Left ventricle myocardium superior (tissue), 1 donor: ENCODE results near the gene IL1RAP. TPM values are rescaled to one million over a fixed set of nuclear protein-coding genes. Genes with fewer than 3 reads are reported as not detected.
"Not testable (repeated sequence)": the region's sequence is repeated elsewhere in the genome, so short reads cannot be mapped to it uniquely, and the experiment has no call there.

ENCODE experiments used
- ATAC-seq: fragments of 200-7000 bp; cut with Tn5 transposase; one replicate; pipeline ENCODE4 v1.9.1; 2020; ENCODE audit warnings: mild to moderate bottlenecking, moderate library complexity
- DNase-seq: peaks from one replicate; pipeline ENCODE4 v3.0.0-alpha.2; 2020
- intact Hi-C: fragments of 100-400 bp; cut with micrococcal nuclease; formaldehyde crosslinking; loops from one replicate; pipeline ENCODE4 v1.11.0; 2022
- total RNA-seq: library from RNA; stranded (reverse); fragmentation: NEBNext Ultra II Directional; extraction: Animal tissue kit (Norgen Biotek cat#: 25700); gene quantifications from one replicate; pipeline ENCODE4 v1.2.1, GENCODE V29; 2021
- donor health status: DM: no; HTN: yes; CAD: no; lungs with severe emphysema.

IL1RAP gene
- total RNA-seq, 1 donor from 2014 or later = 6.1 TPM

GRCh38 chr3:190621927-190622326, 108.0 kb downstream of the IL1RAP start:
- intact Hi-C loops = loop anchor here (5.0 kb wide), 1 partner anchor 320 kb away; no protein-coding TSS in a partner anchor
- ATAC-seq = no peak
- DNase-seq = no peak

GRCh38 chr3:190624282-190624681, 110.4 kb downstream of the IL1RAP start:
- intact Hi-C loops = loop anchor here (5.0 kb wide), 1 partner anchor 318 kb away; no protein-coding TSS in a partner anchor
- DNase-seq (no peak), ATAC-seq (no peak)

DNA sequence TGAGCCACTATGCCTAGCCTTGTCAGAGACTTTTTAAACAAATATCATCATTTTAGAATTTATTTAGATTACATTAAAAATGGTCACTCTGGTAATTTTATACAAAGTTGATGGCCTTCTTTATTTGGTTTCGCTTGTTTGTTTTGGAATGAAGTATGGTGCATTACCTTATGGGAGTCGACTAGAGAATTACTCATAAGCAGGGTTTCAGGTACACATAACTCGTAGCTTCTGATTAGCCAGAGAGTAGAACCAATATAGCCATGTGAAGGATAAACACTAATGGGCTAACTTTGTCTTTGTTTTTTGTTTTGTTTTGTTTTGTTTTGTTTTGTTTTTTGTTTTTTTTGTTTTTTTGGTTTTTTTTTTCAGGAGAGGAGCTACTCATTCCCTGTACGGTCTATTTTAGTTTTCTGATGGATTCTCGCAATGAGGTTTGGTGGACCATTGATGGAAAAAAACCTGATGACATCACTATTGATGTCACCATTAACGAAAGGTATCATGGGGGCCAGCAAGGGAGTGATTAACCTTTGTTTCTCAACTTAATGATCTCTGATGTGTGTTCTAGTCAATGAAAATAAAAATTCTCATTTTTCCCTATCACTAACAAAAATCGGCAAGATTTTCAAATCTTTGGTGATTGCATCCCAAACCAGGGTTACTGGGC, 113.2 kb downstream of the IL1RAP start:
- intact Hi-C loops = no loop called here
- ATAC-seq = no peak
- DNase-seq = no peak

GRCh38 chr3:190629088-190629487, 115.2 kb downstream of the IL1RAP start:
- ATAC-seq (no peak), DNase-seq (no peak)
- intact Hi-C loops = no loop called here

DNA sequence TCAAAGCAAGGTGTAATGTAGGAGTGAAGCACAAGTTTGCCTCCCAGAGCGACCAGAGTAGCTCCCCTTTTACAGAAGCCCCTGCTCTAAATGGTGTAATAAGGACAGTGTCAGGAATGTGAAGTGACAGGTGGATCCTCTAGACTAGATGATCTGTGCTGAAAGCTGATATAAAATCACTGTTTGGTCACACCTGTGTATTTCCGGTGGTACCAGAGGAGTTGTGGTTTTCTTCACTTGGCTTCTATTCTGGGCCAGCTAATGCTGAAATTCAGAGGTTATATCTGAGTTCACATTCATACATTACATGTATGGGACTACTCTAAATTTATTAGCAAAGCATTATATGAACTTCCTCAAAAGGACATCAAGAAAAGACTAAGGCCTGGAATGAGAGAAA, 117.4 kb downstream of the IL1RAP start:
- intact Hi-C loops = no loop called here
- ATAC-seq = no peak
- no peak for DNase-seq

GRCh38 chr3:190641564-190641963, 127.7 kb downstream of the IL1RAP start:
- ATAC-seq = no peak
- DNase-seq = no peak
- intact Hi-C loops = no loop called here

- no peak for ATAC-seq
- no peak for DNase-seq
- intact Hi-C loops = no loop called here
These were observed 128.1 kb downstream of the IL1RAP start for GRCh38 chr3:190642016-190642415.

DNA sequence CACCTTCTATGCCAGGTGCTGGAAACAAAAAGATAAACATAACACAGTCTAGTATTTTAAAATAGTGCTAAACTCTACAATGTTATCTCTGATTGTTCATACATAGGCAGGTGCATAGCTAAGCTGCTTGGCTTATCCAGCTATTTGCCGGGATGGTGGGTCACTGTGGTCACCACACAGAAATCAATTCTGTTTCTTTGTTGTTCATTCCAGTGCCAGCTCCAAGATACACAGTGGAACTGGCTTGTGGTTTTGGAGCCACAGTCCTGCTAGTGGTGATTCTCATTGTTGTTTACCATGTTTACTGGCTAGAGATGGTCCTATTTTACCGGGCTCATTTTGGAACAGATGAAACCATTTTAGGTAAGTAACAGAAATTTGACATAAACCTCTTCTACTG, 130.2 kb downstream of the IL1RAP start:
- DNase-seq = no peak
- intact Hi-C loops = no loop called here

GRCh38 chr3:190644766-190645165, 130.9 kb downstream of the IL1RAP start:
- ATAC-seq = no peak
- intact Hi-C loops = no loop called here
- DNase-seq = no peak

More for the DNA sequence above, 130.2 kb downstream of the IL1RAP start:
- ATAC-seq = no peak

DNA sequence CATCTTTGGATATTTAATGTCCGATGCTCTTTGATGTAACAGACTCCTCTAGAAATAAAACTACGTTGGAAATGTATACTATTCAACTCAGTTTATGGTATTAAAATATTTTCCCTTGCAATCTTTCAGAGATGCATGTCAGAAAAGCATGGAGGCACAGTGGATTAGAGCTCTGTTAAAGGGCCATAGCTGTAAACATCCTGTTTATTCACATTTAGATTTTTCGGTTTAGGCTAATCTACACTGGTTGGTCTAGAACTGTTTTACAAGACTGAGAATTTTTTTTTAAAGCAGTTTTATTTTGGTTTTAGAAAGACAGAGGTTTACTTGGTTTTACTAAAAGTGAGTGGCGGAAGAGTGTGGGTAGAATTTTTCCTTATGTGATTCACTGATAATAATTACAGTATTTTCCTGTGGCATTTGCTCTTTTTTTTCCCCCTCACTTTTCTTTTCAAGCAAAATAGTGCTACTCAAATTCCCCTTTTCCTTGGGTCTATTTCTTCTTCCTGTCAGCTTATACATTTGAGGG, 132.1 kb downstream of the IL1RAP start:
- intact Hi-C loops = no loop called here
- ATAC-seq (no peak), DNase-seq (no peak)

GRCh38 chr3:190646996-190647395, 133.1 kb downstream of the IL1RAP start:
- intact Hi-C loops = no loop called here
- ATAC-seq = no peak
- DNase-seq = no peak

DNA sequence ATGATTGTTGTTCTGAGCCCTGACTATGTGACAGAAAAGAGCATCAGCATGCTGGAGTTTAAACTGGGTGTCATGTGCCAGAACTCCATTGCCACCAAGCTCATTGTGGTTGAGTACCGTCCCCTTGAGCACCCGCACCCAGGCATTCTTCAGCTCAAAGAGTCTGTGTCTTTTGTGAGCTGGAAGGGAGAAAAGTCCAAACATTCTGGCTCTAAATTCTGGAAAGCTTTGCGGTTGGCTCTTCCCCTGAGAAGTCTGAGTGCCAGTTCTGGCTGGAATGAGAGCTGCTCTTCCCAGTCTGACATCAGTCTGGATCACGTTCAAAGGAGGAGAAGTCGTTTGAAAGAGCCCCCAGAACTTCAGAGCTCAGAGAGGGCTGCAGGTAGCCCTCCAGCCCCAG, 142.0 kb downstream of the IL1RAP start:
- ATAC-seq (no peak), DNase-seq (no peak)
- intact Hi-C loops = no loop called here

GRCh38 chr3:190658106-190658505, 144.2 kb downstream of the IL1RAP start:
- no peak for DNase-seq
- intact Hi-C loops = no loop called here
- no peak for ATAC-seq

GRCh38 chr3:190666821-190667220, 152.9 kb downstream of the IL1RAP start:
- no peak for ATAC-seq
- no peak for DNase-seq
- intact Hi-C loops = no loop called here

- ATAC-seq (no peak), DNase-seq (no peak)
- intact Hi-C loops = no loop called here
These were observed 157.8 kb downstream of the IL1RAP start for GRCh38 chr3:190671658-190672057.

DNA sequence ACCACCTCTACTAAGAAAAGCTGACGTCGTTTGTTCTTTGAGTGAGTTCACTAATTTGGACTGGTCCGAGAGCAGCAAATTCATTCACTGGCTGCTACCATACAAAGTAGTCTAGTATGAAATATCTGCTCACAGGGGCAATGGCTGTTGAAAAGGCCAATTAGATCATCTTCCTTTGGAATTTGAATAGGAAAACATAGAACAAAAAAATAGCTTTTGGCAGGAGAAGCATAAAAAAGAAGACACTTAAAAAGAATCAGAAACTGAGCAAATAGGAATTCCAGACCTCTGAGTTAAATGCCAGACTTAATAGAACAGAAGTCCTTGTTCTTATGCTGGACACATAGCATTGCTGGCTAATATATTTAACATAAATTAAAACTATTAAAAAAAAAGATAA, 159.3 kb downstream of the IL1RAP start:
- intact Hi-C loops = no loop called here
- ATAC-seq (no peak), DNase-seq (no peak)

GRCh38 chr3:190676481-190676880, 162.6 kb downstream of the IL1RAP start:
- DNase-seq (no peak), ATAC-seq (no peak)
- intact Hi-C loops = no loop called here

DNA sequence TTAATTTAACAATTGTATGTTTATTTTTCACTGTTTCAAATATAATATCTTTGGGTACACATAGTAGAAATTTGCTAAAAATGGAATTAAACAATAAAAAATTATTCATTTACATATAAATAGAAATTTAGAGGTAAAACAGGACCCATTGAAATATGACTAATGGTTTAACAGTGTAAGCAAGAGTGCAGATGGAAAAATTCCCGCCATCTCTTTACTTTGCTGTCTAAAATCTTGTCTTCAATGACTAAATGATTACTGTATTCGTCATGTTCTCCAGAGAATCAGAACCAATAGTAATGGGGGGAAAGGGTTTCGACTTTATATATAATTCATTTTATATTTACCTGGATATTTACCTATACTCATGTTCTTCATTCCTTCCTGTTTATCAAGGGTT, 163.1 kb downstream of the IL1RAP start:
- intact Hi-C loops = no loop called here
- no peak for ATAC-seq
- no peak for DNase-seq

DNA sequence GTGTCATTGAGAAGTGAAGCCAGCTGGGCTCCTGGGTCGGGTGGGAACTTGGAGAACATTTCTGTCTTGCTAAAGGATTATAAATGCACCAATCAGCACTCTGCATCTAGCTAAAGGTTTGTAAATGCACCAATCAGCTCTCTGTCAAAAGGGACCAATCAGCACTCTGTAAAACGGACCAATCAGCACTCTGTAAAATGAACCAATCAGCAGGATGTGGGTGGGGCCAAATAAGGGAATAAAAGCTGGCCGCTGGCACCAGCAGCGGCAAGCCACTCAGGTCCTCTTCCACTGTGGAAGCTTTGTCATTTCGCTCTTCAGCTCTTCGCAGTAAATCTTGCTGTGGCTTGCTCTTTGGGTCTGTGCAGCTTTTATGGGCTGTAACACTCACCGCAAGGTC, 164.0 kb downstream of the IL1RAP start:
- intact Hi-C loops, DNase-seq, ATAC-seq: not testable (repeated sequence)

- DNase-seq (no peak), ATAC-seq (no peak)
- intact Hi-C loops = no loop called here
These were observed 166.8 kb downstream of the IL1RAP start for GRCh38 chr3:190680691-190681090.

DNA sequence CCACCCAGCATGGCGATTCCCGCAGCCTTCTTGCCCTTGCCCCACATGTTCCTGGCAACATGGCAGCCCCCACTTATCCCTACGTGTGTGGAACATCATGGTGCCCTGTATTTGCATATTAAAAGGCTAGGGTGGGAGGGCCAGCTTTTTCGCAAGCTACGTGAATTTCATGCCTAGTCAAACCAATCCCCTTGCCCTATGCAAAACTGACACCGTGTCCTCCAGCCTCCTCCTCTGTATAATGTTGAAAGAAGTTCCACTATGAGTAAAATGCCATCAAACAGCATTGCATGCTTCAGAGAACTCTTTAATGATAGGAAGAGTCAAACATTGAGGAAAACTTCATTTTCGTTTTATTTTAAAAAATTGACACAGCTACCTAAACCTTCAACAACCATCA, 170.9 kb downstream of the IL1RAP start:
- ATAC-seq = no peak
- DNase-seq = no peak
- intact Hi-C loops = no loop called here
